Occipital lobe (tissue), 2 donors: Measurements from ENCODE around the gene RBM12. TPM values are rescaled to one million over a fixed set of nuclear protein-coding genes. Genes with fewer than 3 reads are reported as not detected.
A peak's percentile ranks its signal among the peaks of the same experiment; 100 is the strongest.
"Not testable (repeated sequence)": the region's sequence is repeated elsewhere in the genome, so short reads cannot be mapped to it uniquely, and the experiment has no call there.

Experiments used
- DNase-seq: peaks from one replicate; lab custom pipeline; 2025; lab: John Stamatoyannopoulos, UW
- total RNA-seq: library from RNA; depleted of rRNA; stranded (reverse); fragments of >200 nt; gene quantifications from one replicate; pipeline ENCODE4 v1.2.3, GENCODE V29; 2014

The RBM12 gene
- total RNA-seq, 1 donor from 2014 or later, result 108 TPM

GRCh38 chr20:35698298-35699126 lies 33.8 kb upstream of the RBM12 start:
- no peak for DNase-seq

GRCh38 chr20:35697696-35698297 lies 33.1 kb upstream of the RBM12 start:
- no peak for DNase-seq

- DNase-seq, result no peak
Measured at GRCh38 chr20:35695978-35696377, 31.3 kb upstream of the RBM12 start.

GRCh38 chr20:35695245-35695749 lies 30.6 kb upstream of the RBM12 start:
- no peak for DNase-seq

- DNase-seq, result no peak
Measured at GRCh38 chr20:35690265-35690664, 25.6 kb upstream of the RBM12 start.

- not testable (repeated sequence) for DNase-seq
Measured at GRCh38 chr20:35686872-35687271, 22.2 kb upstream of the RBM12 start.

GRCh38 chr20:35685368-35685767 lies 20.7 kb upstream of the RBM12 start:
- not testable (repeated sequence) for DNase-seq

GRCh38 chr20:35681960-35682359 lies 17.3 kb upstream of the RBM12 start:
- no peak for DNase-seq

GRCh38 chr20:35680452-35681183 lies 15.9 kb upstream of the RBM12 start:
- no peak for DNase-seq

- no peak for DNase-seq
Measured at GRCh38 chr20:35674921-35675320, 10.2 kb upstream of the RBM12 start.

GRCh38 chr20:35673884-35674283 lies 9.2 kb upstream of the RBM12 start:
- DNase-seq, result no peak

- no peak for DNase-seq
Measured at GRCh38 chr20:35669681-35670080, 5.0 kb upstream of the RBM12 start.

GRCh38 chr20:35669221-35669620 lies 4.5 kb upstream of the RBM12 start:
- no peak for DNase-seq

- no peak for DNase-seq
Measured at GRCh38 chr20:35665949-35666288, 1.2 kb upstream of the RBM12 start.

- DNase-seq, result peak; percentile 24
Measured at GRCh38 chr20:35663516-35664465, 909 bp downstream of the RBM12 start.

GRCh38 chr20:35662551-35662950 lies 2.1 kb downstream of the RBM12 start:
- DNase-seq, result no peak

GRCh38 chr20:35661908-35662307 lies 2.8 kb downstream of the RBM12 start:
- no peak for DNase-seq

- no peak for DNase-seq
Measured at GRCh38 chr20:35661053-35661452, 3.6 kb downstream of the RBM12 start.

- DNase-seq, result no peak
Measured at GRCh38 chr20:35660122-35660937, 4.4 kb downstream of the RBM12 start.

GRCh38 chr20:35657271-35657670 lies 7.4 kb downstream of the RBM12 start:
- no peak for DNase-seq
